Suppressor macrophage treated with lipopolysaccharide for 1 hour (primary cell): Measurements from ENCODE around the gene CES3.
A peak's percentile ranks its signal among the peaks of the same experiment; 100 is the strongest.
"Not testable (repeated sequence)": the region's sequence is repeated elsewhere in the genome, so short reads cannot be mapped to it uniquely, and the experiment has no call there.

Source experiments
- DNase-seq, 3 donors: peaks; one replicate each; pipeline ENCODE4 v3.0.0-alpha.2; 2020 to 2022

CES3 gene

GRCh38 chr16:66946974-66947301 is 14.1 kb upstream of the CES3 start:
- DNase-seq, result no peak

- DNase-seq, result peak; percentile 88 to 91 (median 90)
Observed at GRCh38 chr16:66947302-66948065, 13.6 kb upstream of the CES3 start.

GRCh38 chr16:66948134-66948836 is 12.8 kb upstream of the CES3 start:
- peak in 2 of 3 donors; percentile 24 to 42 for DNase-seq

- no peak for DNase-seq
Observed at GRCh38 chr16:66948837-66949225, 12.2 kb upstream of the CES3 start.

- DNase-seq, result no peak
Observed at GRCh38 chr16:66949472-66949871, 11.6 kb upstream of the CES3 start.

- DNase-seq, result no peak
Observed at GRCh38 chr16:66950437-66950836, 10.6 kb upstream of the CES3 start.

GRCh38 chr16:66950971-66951790 is 9.9 kb upstream of the CES3 start:
- no peak for DNase-seq

GRCh38 chr16:66952430-66953110 is 8.5 kb upstream of the CES3 start:
- DNase-seq, result no peak

GRCh38 chr16:66953462-66954096 is 7.5 kb upstream of the CES3 start:
- no peak for DNase-seq

GRCh38 chr16:66954097-66954659 is 6.9 kb upstream of the CES3 start:
- DNase-seq, result peak; percentile 78 to 84 (median 80)

- not testable (repeated sequence) for DNase-seq
Observed at GRCh38 chr16:66955363-66956153, 5.5 kb upstream of the CES3 start.

GRCh38 chr16:66956154-66956457 is 5.0 kb upstream of the CES3 start:
- not testable (repeated sequence) for DNase-seq

- DNase-seq, result no peak
Observed at GRCh38 chr16:66958857-66959703, 2.0 kb upstream of the CES3 start.

- DNase-seq, result peak; percentile 36 to 41 (median 39)
Observed at GRCh38 chr16:66959704-66960161, 1.3 kb upstream of the CES3 start.

GRCh38 chr16:66960270-66960669 is 796 bp upstream of the CES3 start:
- DNase-seq, result no peak

GRCh38 chr16:66961914-66962313 is 848 bp downstream of the CES3 start:
- DNase-seq, result peak; percentile 16 to 44 (median 35)

- no peak for DNase-seq
Observed at GRCh38 chr16:66964049-66964448, 3.0 kb downstream of the CES3 start.

- no peak for DNase-seq
Observed at GRCh38 chr16:66968847-66969246, 7.8 kb downstream of the CES3 start.

GRCh38 chr16:66970775-66971720 is 10.0 kb downstream of the CES3 start:
- peak in 1 of 3 donors; percentile 17 for DNase-seq
